K562 (cell line): Measurements from ENCODE around the gene ZDHHC5. TPM values are rescaled to one million over a fixed set of nuclear protein-coding genes. Genes with fewer than 3 reads are reported as not detected.
A peak's percentile ranks its signal among the peaks of the same experiment; 100 is the strongest.

Source experiments
- ATAC-seq: fragments of 200-7000 bp; cut with Tn5 transposase; 3 replicates; pipeline ENCODE4 v1.9.1; 2020; ENCODE audit warnings: moderate library complexity
- BruUV-seq: library from RNA; stranded (reverse); fragments of 400-500 nt; replicated peaks from 2 replicates; lab custom pipeline; 2021; lab: Mats Ljungman, UMichigan
- CTCF ChIA-PET: fragments of 300-600 bp; formaldehyde crosslinking; extraction: SDS; loops from one replicate; lab custom pipeline; 2021; ENCODE audit warnings: low intra/inter-chr PET ratio; lab: Yijun Ruan, JAX
- POLR2A ChIA-PET: fragments of 300-600, 350-650 bp; sonication (Branson Sonifier 250); formaldehyde crosslinking; extraction: SDS; loops from one replicate; lab custom pipeline; 2021; ENCODE audit warnings: antibody characterized with exemption, inconsistent platforms; lab: Yijun Ruan, JAX
- DNase-seq, 4 experiments: peaks; one replicate each; pipeline versions ENCODE4 v3.0.0 to v3.0.0-alpha.2; 2011 to 2018; ENCODE audit warnings: low spot score in 3 of 4, mixed read lengths in 3 of 4; ENCODE audit errors: extremely low read depth in 1 of 4
- FAIRE-seq: peaks from 2 replicates; lab custom pipeline; 2011; peaks lifted over from hg19 to GRCh38; lab: Jason Lieb, UNC
- H2AFZ ChIP-seq: 2 replicates; pipeline ENCODE4 v1.6.0; 2011; ENCODE audit warnings: low read depth, low read length, control low read depth, inconsistent platforms
- H3K27ac ChIP-seq: fragments of 200-600 bp; 3 replicates; pipeline ENCODE4 v1.8.0; 2011; ENCODE audit warnings: low read depth, mild to moderate bottlenecking, control low read depth, inconsistent platforms, low read length, moderate library complexity, mixed read lengths; ENCODE audit errors: extremely low read depth
- H3K27me3 ChIP-seq, 2 experiments: fragments of 300-600 bp in 1 of 2; 2 replicates in 1 of 2; 3 replicates in 1 of 2; pipeline versions ENCODE4 v1.6.0 to v1.8.0; 2011; ENCODE audit warnings: inconsistent platforms in 2 of 2, low read length in 2 of 2, mild to moderate bottlenecking in 1 of 2, mixed read lengths in 1 of 2, moderate library complexity in 1 of 2; ENCODE audit not compliant: control insufficient read depth in 2 of 2, insufficient read depth in 2 of 2
- H3K36me3 ChIP-seq: fragments of 300-600 bp; 3 replicates; pipeline ENCODE4 v1.8.0; 2011; ENCODE audit warnings: mild to moderate bottlenecking, low read length, inconsistent platforms; ENCODE audit not compliant: control insufficient read depth, insufficient read depth
- H3K4me1 ChIP-seq, 2 experiments: fragments of 200-600 bp in 1 of 2; replicated peaks in 1 of 2; 2 replicates in 1 of 2; 3 replicates in 1 of 2; pipeline versions ENCODE4 v1.5.1 to v1.8.0; 2011; ENCODE audit warnings: inconsistent platforms in 2 of 2, low read length in 2 of 2, mild to moderate bottlenecking in 1 of 2, mixed read lengths in 1 of 2, moderate library complexity in 1 of 2; ENCODE audit not compliant: control insufficient read depth in 2 of 2, insufficient read depth in 2 of 2
- H3K4me2 ChIP-seq: 2 replicates; pipeline ENCODE4 v1.6.1; 2011; ENCODE audit warnings: low read length, control low read depth, inconsistent platforms, mixed read lengths; ENCODE audit not compliant: insufficient read depth
- H3K4me3 ChIP-seq: fragments of 200-600 bp; sonication (generic), shearing (Covaris generic); 2 replicates; pipeline ENCODE4 v1.5.1; 2016; ENCODE audit warnings: control low read depth, inconsistent platforms
- H3K79me2 ChIP-seq: fragments of 200-600 bp; 3 replicates; pipeline ENCODE4 v1.8.0; 2011; ENCODE audit warnings: low read length, inconsistent platforms; ENCODE audit not compliant: control insufficient read depth, insufficient read depth
- H3K9ac ChIP-seq, 2 experiments: 2 replicates each; pipeline versions ENCODE4 v1.6.0 to v1.6.1; 2011; ENCODE audit warnings: low read depth in 2 of 2, low read length in 2 of 2, control low read depth in 1 of 2, inconsistent platforms in 1 of 2, mild to moderate bottlenecking in 1 of 2, mixed read lengths in 1 of 2; ENCODE audit not compliant: insufficient read depth in 1 of 2
- H3K9me1 ChIP-seq: one replicate; pipeline ENCODE4 v1.6.0; 2011; ENCODE audit warnings: inconsistent platforms, mild to moderate bottlenecking, low read length, moderate library complexity; ENCODE audit not compliant: control insufficient read depth, insufficient read depth
- H3K9me3 ChIP-seq: replicated peaks from 2 replicates; pipeline ENCODE4 v1.5.1; 2011; ENCODE audit warnings: low read depth, low read length, inconsistent platforms; ENCODE audit not compliant: control insufficient read depth, insufficient read depth
- H4K20me1 ChIP-seq: replicated peaks from 2 replicates; pipeline ENCODE4 v1.6.1; 2011; ENCODE audit warnings: low read length, inconsistent platforms, mixed read lengths; ENCODE audit not compliant: control insufficient read depth, insufficient read depth
- ARID3A ChIP-seq: IDR thresholded peaks from 2 replicates; pipeline ENCODE4 v1.6.1; 2012; ENCODE audit warnings: low read depth, low read length, improper control_type of control experiment, borderline replicate concordance
- ERF ChIP-seq: fragments of 450-650 bp; formaldehyde crosslinking; IDR thresholded peaks from 2 replicates; pipeline ENCODE4 v1.4.0; 2020; ENCODE audit warnings: mild to moderate bottlenecking, mixed read lengths
- EZH2 ChIP-seq: IDR thresholded peaks from 2 replicates; pipeline ENCODE4 v1.6.1; 2012; ENCODE audit warnings: low read depth, mild to moderate bottlenecking, inconsistent platforms, low read length, borderline replicate concordance
- GMEB1 ChIP-seq: fragments of 250-450 bp; sonication (Bioruptor Pico); IDR thresholded peaks from 2 replicates; pipeline ENCODE4 v1.4.0; 2020; ENCODE audit warnings: mild to moderate bottlenecking
- HIVEP1 ChIP-seq: fragments of 250-450 bp; sonication (Bioruptor Pico); IDR thresholded peaks from 2 replicates; pipeline ENCODE4 v1.4.0; 2020; ENCODE audit warnings: mild to moderate bottlenecking
- HLTF ChIP-seq: fragments of 450-650 bp; IDR thresholded peaks from 2 replicates; pipeline ENCODE4 v1.6.1; 2016
- ILK ChIP-seq: fragments of 450-650 bp; IDR thresholded peaks from 2 replicates; pipeline ENCODE4 v1.6.1; 2016; ENCODE audit warnings: missing genetic modification characterization, low read depth, mild to moderate bottlenecking, missing compliant biosample characterization, moderate library complexity, borderline replicate concordance
- JUND ChIP-seq, 2 experiments: IDR thresholded peaks; 2 replicates in 1 of 2; 3 replicates in 1 of 2; pipeline ENCODE4 v1.6.1; 2011; ENCODE audit warnings: borderline replicate concordance in 2 of 2, low read depth in 2 of 2, low read length in 2 of 2, improper control_type of control experiment in 1 of 2, missing biosample characterization in 1 of 2, missing genetic modification characterization in 1 of 2, missing genetic modification reagents in 1 of 2
- KLF10 ChIP-seq: fragments of 250-450 bp; sonication (Bioruptor Pico); IDR thresholded peaks from 2 replicates; pipeline ENCODE4 v1.6.1; 2021; ENCODE audit warnings: matching md5 sums
- L3MBTL2 ChIP-seq: fragments of 450-650 bp; IDR thresholded peaks from 2 replicates; pipeline ENCODE4 v1.6.1; 2016; ENCODE audit warnings: mild to moderate bottlenecking, moderate library complexity
- MTA1 ChIP-seq: fragments of 450-650 bp; IDR thresholded peaks from 2 replicates; pipeline ENCODE4 v1.6.1; 2017; ENCODE audit warnings: borderline replicate concordance
- NCOA2 ChIP-seq, 2 experiments: fragments of 450-650 bp; IDR thresholded peaks; 2 replicates each; pipeline ENCODE4 v1.6.1; 2018; ENCODE audit warnings: mild to moderate bottlenecking in 2 of 2, moderate library complexity in 1 of 2; ENCODE audit not compliant: partially characterized antibody in 2 of 2
- PURB ChIP-seq: sonication (generic); formaldehyde crosslinking; IDR thresholded peaks from 2 replicates; pipeline ENCODE4 v1.9.0; 2021; ENCODE audit warnings: low read depth, mild to moderate bottlenecking, missing genetic modification reagents
- YBX1 ChIP-seq: fragments of 450-650 bp; IDR thresholded peaks from 2 replicates; pipeline ENCODE4 v1.7.1; 2016; ENCODE audit warnings: mild to moderate bottlenecking
- ZBTB5 ChIP-seq: fragments of 450-650 bp; IDR thresholded peaks from 2 replicates; pipeline ENCODE4 v1.6.1; 2017; ENCODE audit warnings: antibody characterized with exemption
- ZNF232 ChIP-seq: sonication (generic); formaldehyde crosslinking; IDR thresholded peaks from 2 replicates; pipeline ENCODE4 v1.8.0; 2022; ENCODE audit warnings: mild to moderate bottlenecking, missing genetic modification reagents
- ZNF41 ChIP-seq: fragments of 250-450 bp; sonication (Bioruptor Pico); conservative IDR thresholded peaks from 2 replicates; pipeline ENCODE4 v1.4.0; 2020; ENCODE audit warnings: mild to moderate bottlenecking
- ZNF707 ChIP-seq: fragments of 250-450 bp; sonication (Bioruptor Pico); conservative IDR thresholded peaks from 2 replicates; pipeline ENCODE4 v1.8.0; 2022; ENCODE audit warnings: inconsistent platforms, mild to moderate bottlenecking, moderate library complexity
- WGBS: fragments of 100-300 bp; shearing (Covaris generic); methylation state at CpG from one replicate; pipeline ENCODE4 v1.1.6; 2016; ENCODE audit warnings: low coverage, mixed read lengths; ENCODE audit not compliant: insufficient coverage; ENCODE audit errors: missing lambda C conversion rate; 5-methylcytosine and 5-hydroxymethylcytosine counted together
- in situ Hi-C: fragments of 300-500 bp; cut with MboI; formaldehyde crosslinking; loops from 4 replicates; pipeline ENCODE4 v1.15.0; 2018; ENCODE audit warnings: inconsistent platforms, mixed read lengths
- intact Hi-C: fragments of 100-400 bp; cut with micrococcal nuclease; formaldehyde crosslinking; loops from 2 replicates; pipeline ENCODE4 v1.14.2; 2022
- polyA plus RNA-seq, 8 experiments: library from polyadenylated mRNA; depleted of rRNA in 4 of 8; stranded (reverse) in 5 of 8; unstranded in 3 of 8; fragments of >200 nt; fragmentation: Nextera tagmentation in 2 of 8; fragmentation: Illumina TruSeq in 1 of 8; extraction: Ambion mirVana in 2 of 8; extraction: Trizol in 1 of 8; gene quantifications; 2 replicates each; pipeline versions ENCODE4 v1.2.1 to v1.2.3, GENCODE V29; 2011 to 2014; ENCODE audit warnings: inconsistent platforms in 1 of 8, missing spikeins in 1 of 8
- total RNA-seq, 7 experiments: library from RNA; depleted of rRNA in 6 of 7; stranded (reverse); fragments of >200 nt in 6 of 7; fragmentation: Illumina TruSeq in 2 of 7; extraction: Trizol in 2 of 7; gene quantifications; 2 replicates each; pipeline versions ENCODE4 v1.2.1 to v1.2.3, GENCODE V29; 2011 to 2021; ENCODE audit warnings: low replicate concordance in 1 of 7

ZDHHC5 gene
- total and polyA plus RNA-seq, 9 of the 15 experiments (the other 6 are each of a cell fraction or from before 2014, with no cell fraction given) = 3.8 to 64.2 (median 35.9) TPM

- no peaks in the 10 kb centered on the region for H3K9me3 ChIP-seq
- in situ Hi-C loops (loop anchor here (25.0 kb wide), 1 partner anchor 860 kb away; the partner anchor contains the start of gene OR5B21), intact Hi-C loops (no loop called here)
- TF ChIP-seq ZBTB5 (no peak), KLF10 (CRISPR knock-in tag) (no peak), MTA1 (no peak), PURB (CRISPR knock-in tag) (no peak), ZNF232 (no peak), ILK (tag) (no peak), ZNF41 (no peak), GMEB1 (CRISPR knock-in tag) (no peak), ZNF707 (CRISPR knock-in tag) (no peak), ERF (CRISPR knock-in tag) (no peak), JUND (IDR thresholded peaks at IDR 0.05; ENCODE audit: borderline replicate concordance, low read depth, low read length) (no peak), JUND (tag; IDR thresholded peaks at IDR 0.05; ENCODE audit: borderline replicate concordance, low read depth, low read length) (no peak), HIVEP1 (CRISPR knock-in tag) (no peak), EZH2 (no peak), YBX1 (no peak), ARID3A (no peak), NCOA2 (IDR thresholded peaks at IDR 0.05; ENCODE audit: partially characterized antibody in 2 of 2) (no peak), HLTF (no peak), L3MBTL2 (no peak)
- peak overlapping the region in 1 of 2 experiments; percentile 50; a peak in 2 of 4 replicates for H3K9ac ChIP-seq
- H3K4me3 ChIP-seq = no peak overlapping the region
- FAIRE-seq (no peak), DNase-seq (no peak), ATAC-seq (no peak)
- POLR2A ChIA-PET = no interaction called here
- peaks cover 30 to 31% of the 10 kb centered on the region in 2 experiments for H3K4me1 ChIP-seq
- peaks cover 2% of the 10 kb centered on the region for H3K79me2 ChIP-seq
- peak overlapping the region; percentile 30; the same call in 2 of the 3 replicates for H3K27ac ChIP-seq
- 83% methylated on average over 3 of the region's 3 CpGs for WGBS
- H3K27me3 ChIP-seq = no peaks in the 10 kb centered on the region
- H3K9me1 ChIP-seq = no peaks in the 10 kb centered on the region
- no peaks in the 10 kb centered on the region; the same call in 1 of the 2 replicates for H4K20me1 ChIP-seq
- no peaks in the 10 kb centered on the region; the same call in 2 of the 3 replicates for H3K36me3 ChIP-seq
- CTCF ChIA-PET = no interaction called here
- BruUV-seq = no TSS peak
- peak overlapping the region; percentile 93 for H2AFZ ChIP-seq
- peak overlapping the region; percentile 39; the same call in 1 of the 2 replicates for H3K4me2 ChIP-seq
Measured at GRCh38 chr11:57652662-57653061, 15.3 kb upstream of the ZDHHC5 start.
